Fibroblast of skin of abdomen (primary cell): ENCODE measurements around the gene DNMT3A.
A peak's percentile ranks its signal among the peaks of the same experiment; 100 is the strongest.

ENCODE experiments used
- DNase-seq: peaks from one replicate; pipeline ENCODE4 v3.0.0-alpha.2; 2013

DNMT3A gene

GRCh38 chr2:25303633-25304236 is 38.0 kb downstream of the DNMT3A start:
- no peak for DNase-seq

DNA sequence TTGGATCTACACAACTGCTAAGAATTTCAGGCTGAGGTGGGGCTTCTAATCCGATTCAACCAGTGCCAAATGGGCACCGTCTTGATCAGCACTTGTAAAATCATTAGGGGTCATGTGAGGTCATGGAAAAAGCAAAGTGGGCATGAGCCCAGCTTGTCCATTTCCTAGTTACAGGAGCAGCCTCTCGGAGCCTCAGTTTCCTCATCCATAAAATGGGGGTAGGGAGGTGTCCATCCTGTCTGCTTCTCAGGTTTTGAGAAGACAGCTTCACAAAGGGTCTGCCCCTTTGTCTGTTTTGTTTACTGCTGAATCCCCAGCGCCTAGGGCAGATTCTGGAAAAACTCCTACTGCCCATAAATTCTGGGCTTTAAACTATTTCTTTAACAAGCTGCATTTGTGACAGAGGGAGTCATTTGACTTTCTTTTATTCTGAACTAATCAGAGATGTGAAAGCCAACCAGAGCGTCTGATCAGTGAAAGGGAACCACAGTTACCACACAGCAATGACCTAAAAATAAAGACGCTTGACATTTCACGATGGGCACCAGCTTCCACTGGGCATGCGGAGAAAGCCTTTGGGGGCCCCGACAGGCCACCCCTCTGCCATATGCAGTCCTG is 38.9 kb downstream of the DNMT3A start:
- DNase-seq: no peak

DNA sequence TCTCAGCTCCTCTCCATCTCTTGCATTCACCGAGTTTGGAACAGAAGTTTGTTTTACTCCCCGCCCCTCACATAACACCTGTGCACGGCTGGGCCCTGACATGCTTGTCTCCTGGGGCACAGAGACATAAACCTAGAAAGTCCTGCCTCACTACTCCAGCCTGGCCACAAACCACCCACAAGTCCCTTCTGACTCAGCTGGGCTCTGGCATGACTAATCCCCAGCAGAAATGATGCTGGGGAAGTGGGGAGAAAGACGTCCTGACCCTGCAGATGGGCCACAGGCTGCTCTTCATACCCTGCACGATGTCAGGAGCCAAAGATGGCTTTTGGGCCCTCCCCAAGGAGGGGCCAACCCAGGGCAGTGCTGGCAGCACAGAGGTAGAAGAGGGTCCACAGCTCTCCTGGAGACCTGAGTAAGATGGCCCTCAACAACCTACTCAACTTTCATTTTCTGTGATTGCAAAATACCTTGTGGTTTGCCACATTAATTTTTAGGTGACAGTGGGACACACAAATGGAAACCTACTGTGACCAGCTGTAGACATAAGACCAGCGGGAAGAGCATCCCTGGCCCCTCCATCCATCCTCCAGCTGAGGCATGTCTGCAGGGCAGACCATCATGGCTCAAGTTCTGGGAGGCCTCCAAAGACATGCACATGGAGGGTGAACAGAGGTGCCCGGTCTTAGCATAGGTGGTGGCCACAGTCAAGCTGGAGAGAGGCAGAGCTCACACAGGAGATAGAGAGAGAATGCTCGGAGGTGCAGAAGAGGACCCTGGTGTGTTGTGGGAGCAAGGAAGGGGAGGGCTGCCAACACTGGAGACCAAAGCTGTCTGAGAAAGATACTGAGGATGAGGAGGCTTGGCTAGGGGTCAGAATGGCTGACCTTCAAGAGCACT is 40.0 kb downstream of the DNMT3A start:
- DNase-seq: peak; percentile 79

DNA sequence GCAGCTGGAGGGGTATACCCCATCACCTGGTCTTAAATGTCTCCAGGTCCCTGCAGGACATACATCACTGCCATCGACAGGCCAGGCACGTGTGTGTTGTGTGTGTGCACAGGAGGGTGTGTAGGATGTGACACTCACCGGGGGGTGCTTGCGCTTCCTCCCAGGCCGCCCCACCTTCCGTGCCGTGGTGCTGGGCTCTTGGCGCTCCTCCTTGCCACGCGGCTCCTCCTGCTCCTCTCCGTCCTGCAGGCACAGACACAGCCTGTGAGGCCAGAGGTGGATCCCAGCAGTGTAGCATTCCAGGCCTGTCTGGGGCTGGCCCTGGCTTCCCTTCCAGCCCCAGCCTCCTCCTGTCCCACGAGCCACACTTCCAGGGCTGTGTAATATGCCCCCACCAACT is 41.7 kb downstream of the DNMT3A start:
- DNase-seq: no peak

GRCh38 chr2:25298776-25299431 is 42.8 kb downstream of the DNMT3A start:
- DNase-seq: no peak

DNA sequence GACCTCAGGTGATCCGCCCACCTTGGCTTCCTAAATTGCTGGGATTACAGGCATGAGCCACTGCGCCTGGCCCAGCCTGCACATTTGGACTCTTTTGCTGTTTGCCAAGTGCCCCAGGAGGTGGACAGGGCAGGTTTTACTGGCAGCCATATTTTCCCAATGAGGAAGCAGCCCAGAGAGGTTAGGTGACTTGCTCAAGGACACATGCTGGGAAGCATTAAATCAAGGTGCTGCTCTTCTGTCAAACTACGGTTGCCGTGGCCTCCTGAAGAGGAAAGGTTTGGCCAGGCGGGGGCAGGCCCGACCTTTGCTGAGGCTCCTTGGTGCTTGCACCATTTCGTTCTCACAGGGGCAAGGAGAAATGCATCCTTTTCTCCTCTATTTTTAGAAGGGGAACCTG is 44.0 kb downstream of the DNMT3A start:
- no peak for DNase-seq

GRCh38 chr2:25295621-25296020 is 46.1 kb downstream of the DNMT3A start:
- DNase-seq: no peak

GRCh38 chr2:25294573-25295462 is 46.9 kb downstream of the DNMT3A start:
- no peak for DNase-seq

- DNase-seq: no peak
Observed at GRCh38 chr2:25293958-25294562, 47.7 kb downstream of the DNMT3A start.

- DNase-seq: no peak
Observed at GRCh38 chr2:25293145-25293544, 48.6 kb downstream of the DNMT3A start.

- DNase-seq: no peak
Observed at GRCh38 chr2:25292408-25292807, 49.3 kb downstream of the DNMT3A start.

- DNase-seq: no peak
Observed at GRCh38 chr2:25290811-25291495, 50.8 kb downstream of the DNMT3A start.

DNA sequence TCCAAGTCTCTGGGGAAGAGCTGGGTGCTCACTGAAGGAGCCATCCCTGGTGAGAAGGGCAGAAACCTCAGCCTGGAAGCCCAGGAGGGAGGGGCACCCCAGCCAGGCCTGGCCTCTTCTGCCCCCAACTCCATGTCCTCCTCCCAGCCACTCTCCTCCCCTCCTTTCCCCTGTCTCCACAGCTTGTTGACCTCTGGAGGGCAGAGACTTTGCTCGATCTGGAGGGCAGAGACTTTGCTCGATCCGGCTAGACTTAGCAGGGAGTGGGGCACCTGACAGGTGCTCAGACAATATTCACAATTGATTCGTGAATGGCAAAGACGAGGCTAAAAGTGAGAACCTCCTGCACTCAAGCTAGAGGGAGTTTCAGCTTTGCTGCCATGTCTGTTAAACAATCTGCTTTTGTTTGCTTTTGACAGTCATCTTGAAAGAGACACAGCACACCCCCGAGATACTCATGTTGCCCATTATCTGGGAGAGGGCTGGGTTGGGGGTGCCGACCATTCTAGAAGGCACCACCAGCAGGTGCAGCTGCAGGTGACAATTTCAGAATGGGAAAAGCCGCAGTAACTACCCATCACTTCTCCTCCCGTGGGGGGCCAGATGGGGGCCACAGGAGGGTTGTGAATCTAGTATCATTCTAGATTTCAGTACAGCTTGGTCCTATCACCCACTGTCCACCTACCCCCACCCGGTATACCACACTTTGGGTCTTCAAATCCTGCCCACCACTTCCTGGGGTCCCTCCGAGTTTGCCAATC is 54.8 kb downstream of the DNMT3A start:
- no peak for DNase-seq

- DNase-seq: no peak
Observed at GRCh38 chr2:25286025-25286400, 55.7 kb downstream of the DNMT3A start.

- no peak for DNase-seq
Observed at GRCh38 chr2:25285265-25286024, 56.3 kb downstream of the DNMT3A start.

- no peak for DNase-seq
Observed at GRCh38 chr2:25284756-25285155, 57.0 kb downstream of the DNMT3A start.

GRCh38 chr2:25283921-25284320 is 57.8 kb downstream of the DNMT3A start:
- DNase-seq: no peak

DNA sequence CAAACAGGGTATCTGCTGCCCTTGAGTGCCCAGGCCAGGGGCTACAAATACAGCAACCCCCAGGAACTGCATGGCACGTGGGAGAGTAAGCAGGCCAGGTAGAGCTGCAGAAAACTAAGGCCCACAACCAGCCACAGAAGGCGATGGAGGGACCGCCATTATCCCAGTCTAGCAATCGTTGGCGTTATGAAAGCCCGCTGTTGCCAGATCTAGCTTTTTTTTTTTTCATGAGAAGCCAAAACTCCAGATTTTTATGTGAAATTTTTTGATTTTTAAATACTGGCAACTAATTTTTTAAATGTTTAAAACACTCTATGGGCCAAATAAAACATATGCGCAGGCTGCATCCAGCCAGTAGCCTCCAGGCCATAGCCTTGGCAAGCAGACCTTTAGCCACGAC is 59.8 kb downstream of the DNMT3A start:
- DNase-seq: no peak

DNA sequence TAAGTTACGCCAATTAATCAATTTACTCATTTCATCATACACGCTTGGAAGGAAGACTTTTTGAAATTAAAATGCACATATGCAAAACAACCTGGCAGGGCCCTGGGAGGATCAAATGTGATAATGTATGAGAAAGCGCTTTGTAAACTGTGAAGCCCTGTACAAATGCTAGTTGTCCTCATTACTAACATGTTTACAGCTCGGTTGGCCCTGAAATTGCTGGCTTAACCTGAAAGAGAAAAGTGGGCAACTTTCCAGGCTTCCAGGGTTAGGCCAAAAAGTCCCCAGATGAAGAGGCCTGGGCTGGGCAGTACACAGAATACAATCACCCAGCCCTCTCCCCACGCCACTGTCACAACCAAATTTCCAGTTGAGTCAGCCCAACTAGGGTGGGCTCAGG is 60.2 kb downstream of the DNMT3A start:
- no peak for DNase-seq
